SIG-M5 treated with dmso at 0.1 percent for 504 hours (cell line): Measurements from ENCODE around the gene ASAP3.

Source experiments
- DNase-seq: peaks from one replicate; lab custom pipeline; 2025; ENCODE audit not compliant: unreplicated experiment; lab: John Stamatoyannopoulos, UW

ASAP3 gene

DNA sequence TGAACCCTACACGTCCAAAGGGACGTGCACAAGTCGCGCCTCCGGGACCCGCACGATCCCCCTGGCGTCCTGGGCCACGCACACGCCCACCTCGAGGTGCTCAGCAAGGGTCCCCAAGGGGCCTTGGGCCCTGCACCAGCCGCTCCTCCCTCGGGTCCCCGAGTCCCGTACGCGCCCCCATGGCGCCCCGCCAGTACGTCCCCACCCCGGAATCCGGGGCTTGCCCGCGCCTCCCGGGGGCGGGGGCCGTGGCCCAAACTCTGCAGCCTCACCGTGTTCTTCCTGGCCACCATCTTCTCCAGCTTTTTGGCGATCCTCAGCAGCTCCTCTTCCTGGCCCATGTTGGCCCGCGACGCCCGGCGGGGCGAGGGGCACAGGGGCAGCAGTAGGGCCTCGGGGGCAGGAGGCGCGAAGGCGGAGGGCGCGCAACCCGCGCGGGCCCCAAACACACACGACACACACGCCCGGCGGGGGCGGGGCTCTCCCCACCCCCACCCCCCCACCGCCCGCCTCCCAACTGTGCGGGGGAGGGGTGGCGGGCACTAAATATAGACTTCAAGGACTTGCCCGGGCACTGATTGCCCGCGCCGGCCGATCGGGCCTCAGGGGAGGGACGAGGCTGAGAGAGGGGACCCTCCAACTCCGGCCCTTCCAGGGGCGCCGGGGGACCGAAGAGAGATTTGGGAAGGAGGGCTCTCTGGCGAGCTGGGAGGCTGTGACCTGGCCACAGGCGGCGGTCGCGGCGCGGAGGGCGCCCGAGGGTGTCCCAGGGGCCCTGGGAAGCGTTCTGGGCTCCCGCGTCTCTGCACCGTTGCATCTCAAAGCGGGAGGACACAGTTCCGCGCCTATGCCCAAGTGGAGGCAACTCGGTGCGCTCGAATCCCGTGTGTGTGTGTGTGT is 59.4 kb downstream of the ASAP3 start, which contains the start of gene TCEA3:
TCEA3 (minus strand) TSS at position 456 of the 900 bp plus-strand sequence; CDS start at position 341, 115 bp downstream.
- DNase-seq: no peak

DNA sequence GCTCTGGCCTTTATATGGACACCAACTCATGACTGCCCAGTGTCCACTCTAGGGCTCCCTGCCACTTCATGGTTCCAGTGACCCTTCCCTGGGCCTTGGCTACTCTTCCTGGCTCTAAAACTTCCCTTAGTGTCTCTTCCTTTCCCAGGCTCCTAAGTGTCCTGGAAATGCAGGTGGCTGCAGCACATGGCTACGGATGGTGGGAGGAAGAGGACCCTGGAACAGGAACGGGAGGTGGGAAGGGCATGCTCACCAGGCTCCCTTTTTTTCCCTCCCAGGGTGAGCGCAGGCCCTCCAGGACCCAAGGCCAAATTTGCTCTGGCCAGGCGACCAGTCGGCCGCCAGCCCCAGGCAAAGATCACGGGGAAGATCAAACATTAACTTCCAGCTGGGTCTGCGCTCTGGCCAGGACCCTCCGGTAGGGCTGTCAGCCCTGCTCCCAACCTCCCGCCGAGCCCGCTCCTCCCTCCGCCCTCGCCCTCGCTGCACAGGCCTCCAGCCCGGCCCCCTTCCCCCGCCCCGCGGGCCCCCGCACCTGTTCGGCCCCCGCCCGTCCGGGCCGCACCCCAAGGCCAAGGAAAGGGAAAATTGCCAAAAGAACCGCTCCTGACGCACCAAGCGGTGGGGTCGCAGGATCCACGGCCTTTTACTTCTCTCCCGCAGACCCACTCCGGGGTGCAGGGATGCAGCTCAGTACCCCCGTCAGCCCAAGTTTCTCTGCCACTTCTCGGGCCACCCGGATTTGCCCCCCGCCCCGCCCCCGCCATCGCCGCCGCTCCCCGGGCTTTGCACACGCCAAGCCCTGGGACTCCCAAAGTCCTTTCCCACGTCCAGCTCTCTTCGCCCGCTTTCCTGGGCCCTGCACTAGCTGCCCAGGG is 60.3 kb downstream of the ASAP3 start:
- DNase-seq: no peak

DNA sequence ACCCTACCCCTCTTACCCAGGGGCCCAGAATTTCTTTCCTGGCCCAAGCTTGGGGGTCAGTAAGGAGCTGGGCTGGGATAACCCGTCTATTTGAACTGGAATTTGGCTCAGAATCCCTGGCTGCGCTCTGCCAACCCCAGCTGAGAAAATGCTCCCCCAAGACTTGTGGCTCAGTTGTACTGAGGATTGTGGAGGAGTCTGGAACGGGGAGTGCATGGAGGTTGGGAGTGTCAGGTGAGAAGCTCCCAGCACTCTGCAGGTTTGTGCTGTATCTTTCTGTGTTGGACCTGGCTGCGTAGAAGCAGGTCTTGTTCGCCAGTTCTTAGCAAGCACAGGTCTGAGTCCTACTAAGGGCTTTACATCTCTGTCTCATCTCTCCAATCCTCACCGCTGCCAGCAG is 61.0 kb downstream of the ASAP3 start:
- no peak for DNase-seq

- peak; percentile 34 for DNase-seq
These were observed 61.6 kb downstream of the ASAP3 start for GRCh38 chr1:23422241-23422877.

GRCh38 chr1:23421753-23422240 is 62.2 kb downstream of the ASAP3 start:
- DNase-seq: no peak

DNA sequence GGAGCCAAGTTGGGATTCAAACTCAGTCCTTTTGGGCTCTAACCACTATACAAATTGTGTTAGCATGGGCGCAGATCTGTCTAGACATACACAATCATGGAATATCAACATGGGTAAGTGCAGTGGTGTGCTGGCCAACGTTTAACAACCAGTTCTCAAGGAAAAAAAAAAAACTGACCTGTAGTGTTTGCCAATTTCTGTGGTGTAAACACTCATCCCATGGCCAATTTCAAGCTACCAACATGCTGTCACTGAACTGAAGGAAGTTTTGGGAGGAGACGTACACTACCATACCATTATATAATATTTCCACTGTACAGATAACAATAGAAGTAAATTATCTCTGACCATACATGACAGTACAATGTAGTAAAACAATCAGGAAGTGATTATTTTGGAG is 62.6 kb downstream of the ASAP3 start:
- DNase-seq: no peak

DNA sequence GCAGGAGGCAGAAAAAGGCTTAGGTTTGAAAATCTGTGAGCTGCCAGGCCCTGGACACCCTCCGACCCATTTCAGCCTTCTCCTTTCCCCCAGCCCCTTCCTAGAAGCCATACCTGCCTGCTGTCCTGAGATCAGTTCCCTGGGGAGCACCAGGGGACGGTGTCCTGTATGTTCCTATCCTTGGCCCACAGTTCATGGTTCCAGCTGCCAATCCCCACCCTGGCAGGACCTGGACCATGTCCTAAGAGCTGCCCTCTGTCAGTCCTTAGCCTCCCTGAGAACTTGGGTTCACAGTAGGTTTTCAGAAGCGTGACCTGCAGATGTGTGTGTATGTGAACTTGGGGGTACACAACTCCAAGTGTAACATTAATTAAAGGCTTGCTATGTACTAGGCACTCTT is 63.2 kb downstream of the ASAP3 start:
- no peak for DNase-seq

DNA sequence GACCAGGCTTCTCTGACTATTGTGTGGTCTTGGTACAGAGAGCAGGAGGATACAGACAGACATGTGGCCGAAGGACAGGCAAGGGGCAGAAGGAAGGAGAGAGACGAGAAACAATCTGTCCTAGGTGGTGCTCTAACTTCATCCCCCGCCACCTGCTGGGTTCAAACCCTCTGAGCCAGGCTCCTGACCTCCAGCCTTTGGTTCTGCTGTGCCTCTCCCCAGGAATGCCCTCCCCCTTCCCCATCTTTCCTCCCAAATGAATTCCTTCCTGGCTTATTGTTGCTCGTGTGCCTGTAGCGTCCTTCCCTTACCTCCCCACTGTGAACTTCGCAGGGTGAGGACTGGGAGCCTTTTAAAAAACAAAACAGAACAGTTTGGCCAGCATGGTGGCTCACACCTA is 64.8 kb downstream of the ASAP3 start:
- DNase-seq: no peak

DNA sequence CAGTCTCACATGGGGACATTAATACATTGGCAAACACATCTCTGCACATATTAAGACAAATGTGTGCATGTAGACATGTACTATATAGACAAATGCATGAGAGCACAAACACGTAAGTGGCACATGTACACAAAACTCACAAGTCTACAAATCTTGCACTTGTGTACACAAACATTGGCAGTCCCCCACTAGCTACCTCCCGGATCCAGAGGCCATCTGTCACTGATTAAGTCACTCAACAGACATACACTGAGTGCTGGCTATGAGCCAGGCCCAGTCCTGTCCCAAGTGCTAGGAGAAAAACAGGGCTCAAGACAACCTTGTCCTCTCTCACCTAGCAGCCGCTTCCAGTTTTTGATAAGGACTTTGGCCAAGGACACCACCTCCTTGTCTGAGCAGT is 66.4 kb downstream of the ASAP3 start:
- no peak for DNase-seq

- DNase-seq: no peak
These were observed 67.0 kb downstream of the ASAP3 start for GRCh38 chr1:23416964-23417363.

- DNase-seq: no peak
These were observed 75.1 kb downstream of the ASAP3 start for GRCh38 chr1:23408797-23409290.

DNA sequence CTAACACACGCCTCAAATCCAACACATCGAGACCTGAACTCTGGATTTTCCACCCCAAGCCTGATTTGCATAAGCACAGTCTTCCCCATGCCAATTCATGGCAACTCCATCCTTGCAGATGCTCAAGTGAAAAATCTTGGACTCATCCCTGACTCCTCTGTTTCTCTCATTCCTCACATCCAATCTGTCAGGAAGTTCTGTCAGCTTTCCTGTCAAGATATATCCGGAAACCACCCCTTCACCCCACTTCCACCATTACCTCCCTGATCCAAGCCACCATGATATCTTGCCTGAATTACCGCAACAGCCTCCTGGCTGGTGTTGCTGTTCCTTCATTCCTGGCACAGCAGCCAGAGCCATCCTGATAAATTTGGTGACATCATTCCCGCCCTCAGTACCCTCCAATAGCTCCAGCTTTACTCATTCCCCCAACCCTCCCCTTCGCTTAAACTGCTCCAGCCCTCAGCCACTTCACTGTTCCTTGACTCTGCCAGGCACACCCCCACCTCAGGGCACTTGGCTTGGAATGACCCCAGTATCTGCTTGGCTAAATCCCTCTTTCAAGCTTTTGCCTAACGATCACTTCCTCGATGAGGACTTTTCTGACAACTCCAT is 76.9 kb downstream of the ASAP3 start:
- no peak for DNase-seq

DNA sequence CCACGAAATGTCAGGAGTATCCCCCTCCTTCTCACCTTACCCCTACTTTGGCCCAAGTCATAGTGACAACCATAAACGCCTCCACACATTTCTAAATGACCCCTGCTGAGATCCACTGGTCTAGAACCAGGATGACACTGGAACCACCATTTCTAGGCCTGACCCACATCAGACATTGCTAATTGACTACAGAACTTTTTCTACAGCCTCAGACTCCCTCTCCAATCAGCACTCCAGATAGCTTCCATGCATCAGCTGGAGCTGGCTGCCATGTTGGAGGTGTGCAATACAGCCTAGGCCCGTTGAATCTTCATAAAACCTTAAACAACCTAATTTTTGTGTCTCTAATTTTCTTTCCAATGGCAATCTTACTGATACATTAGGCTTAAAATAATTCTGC is 78.0 kb downstream of the ASAP3 start:
- no peak for DNase-seq

GRCh38 chr1:23403735-23404486 is 80.1 kb downstream of the ASAP3 start:
- peak; percentile 80 for DNase-seq

- no peak for DNase-seq
These were observed 80.6 kb downstream of the ASAP3 start for GRCh38 chr1:23403355-23403734.

GRCh38 chr1:23403038-23403336 is 81.0 kb downstream of the ASAP3 start:
- peak; percentile 23 for DNase-seq

DNA sequence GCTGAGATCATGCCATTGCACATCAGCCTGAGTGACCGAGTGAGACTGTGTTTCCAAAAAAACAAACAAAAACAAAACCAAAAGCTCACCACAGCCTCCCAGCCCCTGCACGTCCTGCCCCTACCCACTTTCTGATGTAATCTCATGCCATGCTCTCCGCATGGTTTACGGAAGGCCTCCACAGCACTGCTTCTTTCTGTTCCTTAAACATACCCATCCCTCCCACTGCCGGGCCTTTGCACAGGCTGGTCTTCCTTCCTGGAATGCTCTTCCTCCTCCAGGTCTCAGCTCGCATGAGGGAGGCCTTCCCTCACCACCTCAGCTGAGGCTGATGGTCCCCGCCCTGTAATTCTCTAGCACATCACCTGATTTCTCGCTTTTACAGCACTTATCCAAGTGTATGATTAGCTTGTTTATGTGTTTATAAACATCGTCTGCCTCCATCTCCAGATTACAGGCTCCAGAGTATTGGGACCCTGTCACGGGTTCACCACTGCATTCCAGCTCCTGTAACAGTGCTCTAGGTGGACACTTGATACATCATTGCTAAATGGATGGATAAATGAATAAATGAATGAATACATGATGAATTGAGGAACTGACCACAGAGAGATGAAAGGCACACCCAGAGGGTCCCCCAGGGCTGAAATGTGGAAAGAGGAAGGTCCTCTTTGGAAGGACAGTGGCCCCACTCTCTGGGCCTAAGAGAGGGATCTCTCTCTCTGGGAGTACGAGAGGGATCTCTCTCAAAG is 81.5 kb downstream of the ASAP3 start:
- peak; percentile 63 for DNase-seq

DNA sequence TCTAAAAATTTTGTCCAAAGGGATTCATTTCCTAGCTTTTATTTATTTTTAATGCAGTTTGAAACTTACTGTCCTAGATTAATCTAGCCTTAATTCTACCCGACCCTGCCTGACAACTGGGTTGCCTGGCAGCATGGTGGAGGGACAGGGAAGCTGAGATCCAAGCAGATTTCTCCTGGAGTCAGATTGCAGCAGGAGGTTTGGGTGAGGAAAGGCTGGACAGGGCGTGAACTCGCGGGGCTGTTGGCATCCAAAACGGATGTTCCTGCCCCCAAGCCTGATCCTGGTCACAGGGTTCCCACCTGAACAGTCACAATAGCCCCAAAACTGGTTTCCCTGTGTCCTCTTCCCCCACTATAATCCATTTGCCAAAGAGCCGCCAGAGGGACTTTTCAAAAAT is 82.7 kb downstream of the ASAP3 start:
- DNase-seq: no peak

DNA sequence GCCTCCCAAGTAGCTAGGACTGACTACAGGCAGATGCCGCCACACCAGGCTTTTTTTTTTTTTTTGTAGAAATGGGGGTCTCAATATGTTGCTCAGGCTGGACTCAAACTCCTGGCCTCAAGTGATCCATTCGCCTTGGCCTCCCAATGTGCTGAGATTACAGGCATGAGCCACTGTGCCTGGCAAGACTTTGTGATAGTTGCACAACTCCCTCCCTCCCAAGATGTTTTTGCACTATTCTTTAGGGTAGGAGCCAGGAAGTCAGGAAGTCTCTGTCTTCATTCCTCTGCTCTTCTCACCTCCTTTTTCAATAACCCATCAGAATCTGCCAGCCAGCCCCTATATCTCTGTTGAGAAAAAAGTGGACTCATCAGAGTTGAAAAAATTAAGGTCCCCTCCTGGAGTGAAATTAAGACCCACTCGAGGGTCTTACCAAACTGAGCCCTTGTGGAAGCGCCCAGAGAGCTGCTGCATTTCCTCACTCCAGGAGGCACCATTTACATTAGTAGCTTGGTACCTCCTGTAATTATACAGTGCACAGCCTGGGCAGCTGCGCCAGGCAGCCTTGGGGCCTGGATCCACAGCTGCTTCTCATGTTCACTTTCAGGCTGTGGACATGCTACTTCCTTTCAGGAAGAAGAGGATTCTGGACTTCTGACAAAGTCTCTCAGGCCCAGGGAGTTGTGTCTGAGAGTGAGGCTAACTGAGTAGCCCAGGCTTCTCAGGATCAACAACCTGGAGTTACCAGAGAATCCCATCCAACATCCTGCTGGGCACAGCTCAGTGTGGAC is 83.5 kb downstream of the ASAP3 start:
- DNase-seq: no peak
